ENCODE measurements around the gene TRAPPC1.

- no peak for TF ChIP-seq REST (IDR thresholded peaks at IDR 0.05; ENCODE audit: insufficient read depth in 1 of 2, low read depth in 2 of 2, low read length in 2 of 2)
- TF ChIP-seq POLR2AphosphoS5 (IDR thresholded peaks at IDR 0.05; ENCODE audit: low read depth, low read length), result no peak
These were observed 42.9 kb upstream of the TRAPPC1 start for GRCh38 chr17:7974638-7975131.

Measured in PFSK-1 (cell line).